H1 (cell line): ENCODE data around the gene SMARCD1. TPM values are rescaled to one million over a fixed set of nuclear protein-coding genes. Genes with fewer than 3 reads are reported as not detected.
A peak's percentile ranks its signal among the peaks of the same experiment; 100 is the strongest.

Source experiments
- CTCF ChIA-PET: fragments of 300-600 bp; sonication (Branson Sonifier 250); formaldehyde crosslinking; loops from one replicate; lab custom pipeline; 2021; ENCODE audit not compliant: partially characterized antibody; lab: Charles Lee
- POLR2A ChIA-PET: fragments of 300-600 bp; sonication (Branson Sonifier 250); formaldehyde crosslinking; loops from one replicate; lab custom pipeline; 2021; ENCODE audit warnings: inconsistent platforms; ENCODE audit not compliant: partially characterized antibody; lab: Charles Lee
- DNase-seq, 2 experiments: peaks; one replicate each; pipeline versions ENCODE4 v3.0.0 to v3.0.0-alpha.2; 2010 to 2022; ENCODE audit warnings: low spot score in 2 of 2, low read depth in 1 of 2, mixed read lengths in 1 of 2
- FAIRE-seq: peaks from 2 replicates; lab custom pipeline; 2011; peaks lifted over from hg19 to GRCh38; lab: Jason Lieb, UNC
- H2AFZ ChIP-seq: 2 replicates; pipeline ENCODE4 v1.8.1; 2012; ENCODE audit warnings: low read length, inconsistent platforms
- H2AK5ac ChIP-seq: 2 replicates; pipeline ENCODE4 v1.6.1; 2013; ENCODE audit warnings: low read depth, low read length
- H2BK120ac ChIP-seq: replicated peaks from 2 replicates; pipeline ENCODE3; 2013; ENCODE audit warnings: low read depth, low read length, inconsistent platforms
- H2BK12ac ChIP-seq: 2 replicates; pipeline ENCODE4 v1.6.1; 2013; ENCODE audit warnings: low read depth, low read length
- H2BK15ac ChIP-seq: 2 replicates; pipeline ENCODE4 v1.6.1; 2013; ENCODE audit warnings: low read length
- H2BK20ac ChIP-seq: 2 replicates; pipeline ENCODE4 v1.6.1; 2013; ENCODE audit warnings: low read length
- H2BK5ac ChIP-seq: 2 replicates; pipeline ENCODE4 v1.6.1; 2013; ENCODE audit warnings: low read depth, low read length
- H3K14ac ChIP-seq: 2 replicates; pipeline ENCODE4 v1.6.1; 2013; ENCODE audit warnings: inconsistent platforms; ENCODE audit not compliant: insufficient read length
- H3K18ac ChIP-seq: 2 replicates; pipeline ENCODE4 v1.6.1; 2013; ENCODE audit warnings: low read length; ENCODE audit errors: extremely low read depth
- H3K23ac ChIP-seq: 2 replicates; pipeline ENCODE4 v1.6.1; 2013; ENCODE audit warnings: inconsistent platforms; ENCODE audit not compliant: insufficient read length
- H3K23me2 ChIP-seq: 2 replicates; pipeline ENCODE4 v1.6.1; 2013; ENCODE audit warnings: low read depth, low read length
- H3K27ac ChIP-seq: 2 replicates; pipeline ENCODE4 v1.6.1; 2011; ENCODE audit warnings: low read depth, low read length, inconsistent platforms
- H3K27me3 ChIP-seq, 4 experiments: replicated peaks in 1 of 4; 1 replicate in 1 of 4; 2 replicates in 3 of 4; pipeline versions ENCODE4 v1.6.1 to v1.8.1; 2011 to 2013; ENCODE audit warnings: low read length in 3 of 4, mild to moderate bottlenecking in 3 of 4, inconsistent platforms in 2 of 4, mixed read lengths in 2 of 4, moderate library complexity in 1 of 4; ENCODE audit not compliant: control insufficient read depth in 3 of 4, insufficient read depth in 3 of 4; ENCODE audit errors: extremely low read depth in 1 of 4
- H3K36me3 ChIP-seq, 4 experiments: 2 replicates each; pipeline versions ENCODE4 v1.6.1 to v1.8.1; 2011 to 2013; ENCODE audit warnings: mild to moderate bottlenecking in 4 of 4, low read length in 3 of 4, moderate library complexity in 2 of 4, control low read depth in 1 of 4, inconsistent platforms in 1 of 4; ENCODE audit not compliant: insufficient read depth in 4 of 4, control insufficient read depth in 2 of 4
- H3K4ac ChIP-seq: replicated peaks from 2 replicates; pipeline ENCODE3; 2013; ENCODE audit warnings: low read length, low read depth, mixed read lengths, inconsistent platforms; ENCODE audit not compliant: insufficient read length
- H3K4me1 ChIP-seq, 4 experiments: replicated peaks in 1 of 4; 1 replicate in 1 of 4; 2 replicates in 3 of 4; pipeline versions ENCODE4 v1.6.1 to v1.8.1; 2011 to 2013; ENCODE audit warnings: low read length in 3 of 4, inconsistent platforms in 2 of 4, mixed read lengths in 1 of 4; ENCODE audit not compliant: insufficient read depth in 4 of 4, control insufficient read depth in 3 of 4
- H3K4me2 ChIP-seq, 2 experiments: 2 replicates each; pipeline versions ENCODE4 v1.6.1 to v1.8.1; 2011 to 2013; ENCODE audit warnings: low read depth in 2 of 2, low read length in 2 of 2, control low read depth in 1 of 2, inconsistent platforms in 1 of 2, mild to moderate bottlenecking in 1 of 2; ENCODE audit not compliant: insufficient read depth in 1 of 2
- H3K4me3 ChIP-seq, 4 experiments: fragments of 200-600, 300-600 bp in 1 of 4; sonication (generic), shearing (Covaris generic), sonication (Bioruptor Twin) in 1 of 4; 2 replicates each; pipeline versions ENCODE4 v1.5.1 to v1.8.1; 2011 to 2016; ENCODE audit warnings: low read length in 4 of 4, low read depth in 3 of 4, control low read depth in 2 of 4, inconsistent platforms in 2 of 4, mild to moderate bottlenecking in 2 of 4, mixed read lengths in 1 of 4, moderate library complexity in 1 of 4; ENCODE audit not compliant: insufficient read depth in 2 of 4; ENCODE audit errors: extremely low read depth in 1 of 4
- H3K56ac ChIP-seq: replicated peaks from 2 replicates; pipeline ENCODE3; 2013; ENCODE audit warnings: low read depth, mild to moderate bottlenecking, mixed read lengths, low read length, inconsistent platforms; ENCODE audit not compliant: insufficient read length
- H3K79me1 ChIP-seq: 2 replicates; pipeline ENCODE4 v1.6.1; 2013; ENCODE audit warnings: low read depth, low read length, control low read depth
- H3K79me2 ChIP-seq, 2 experiments: 2 replicates each; pipeline versions ENCODE4 v1.6.1 to v1.8.1; 2012 to 2013; ENCODE audit warnings: low read length in 2 of 2, mild to moderate bottlenecking in 2 of 2, inconsistent platforms in 1 of 2; ENCODE audit not compliant: insufficient read depth in 2 of 2, control insufficient read depth in 1 of 2
- H3K9ac ChIP-seq, 4 experiments: replicated peaks in 1 of 4; 1 replicate in 1 of 4; 2 replicates in 3 of 4; pipeline versions ENCODE4 v1.6.1 to v1.8.1; 2011 to 2013; ENCODE audit warnings: low read depth in 3 of 4, low read length in 3 of 4, control low read depth in 2 of 4, mild to moderate bottlenecking in 2 of 4, moderate library complexity in 2 of 4, inconsistent platforms in 1 of 4; ENCODE audit errors: extremely low read depth in 1 of 4
- H3K9me3 ChIP-seq, 2 experiments: 2 replicates each; pipeline versions ENCODE4 v1.6.1 to v1.8.1; 2012 to 2013; ENCODE audit warnings: mild to moderate bottlenecking in 2 of 2, moderate library complexity in 2 of 2, control low read depth in 1 of 2, inconsistent platforms in 1 of 2, low read depth in 1 of 2, low read length in 1 of 2, mixed read lengths in 1 of 2; ENCODE audit not compliant: insufficient read depth in 2 of 2
- H4K20me1 ChIP-seq, 2 experiments: replicated peaks in 1 of 2; 2 replicates each; pipeline versions ENCODE3 to v1.8.1; 2011 to 2013; ENCODE audit warnings: inconsistent platforms in 2 of 2, low read length in 2 of 2, mild to moderate bottlenecking in 1 of 2; ENCODE audit not compliant: insufficient read depth in 2 of 2, control insufficient read depth in 1 of 2
- H4K5ac ChIP-seq: 2 replicates; pipeline ENCODE4 v1.6.1; 2013; ENCODE audit warnings: low read length, low read depth, mixed read lengths, inconsistent platforms; ENCODE audit not compliant: insufficient read length
- H4K8ac ChIP-seq: 2 replicates; pipeline ENCODE4 v1.8.0; 2013; ENCODE audit warnings: mild to moderate bottlenecking, moderate library complexity, low read length, inconsistent platforms; ENCODE audit not compliant: insufficient read depth; ENCODE audit errors: extremely low read depth
- H4K91ac ChIP-seq: replicated peaks from 2 replicates; pipeline ENCODE3; 2013; ENCODE audit warnings: low read length, mixed read lengths, inconsistent platforms; ENCODE audit not compliant: insufficient read length
- BACH1 ChIP-seq: IDR thresholded peaks from 2 replicates; pipeline ENCODE4 v1.6.1; 2012; ENCODE audit warnings: low read length, improper control_type of control experiment
- GTF2F1 ChIP-seq: IDR thresholded peaks from 2 replicates; pipeline ENCODE4 v1.6.1; 2012; ENCODE audit warnings: low read depth, low read length, improper control_type of control experiment, borderline replicate concordance
- JUN ChIP-seq: IDR thresholded peaks from 2 replicates; pipeline ENCODE4 v1.6.1; 2011; ENCODE audit warnings: low read depth, mild to moderate bottlenecking, improper control_type of control experiment, low read length
- NRF1 ChIP-seq: IDR thresholded peaks from 2 replicates; pipeline ENCODE4 v1.6.1; 2011; ENCODE audit warnings: mild to moderate bottlenecking, low read depth, low read length, improper control_type of control experiment
- POLR2AphosphoS5 ChIP-seq: IDR thresholded peaks from 2 replicates; pipeline ENCODE4 v1.6.1; 2011; ENCODE audit warnings: low read depth, low read length
- POU5F1 ChIP-seq: IDR thresholded peaks from 2 replicates; pipeline ENCODE4 v1.6.1; 2011; ENCODE audit warnings: low read depth, mild to moderate bottlenecking, low read length, moderate library complexity
- RNF2 ChIP-seq: fragments of 200-900, 300-1000 bp; sonication (generic); IDR thresholded peaks from 2 replicates; pipeline ENCODE4 v1.7.1; 2016; ENCODE audit warnings: borderline replicate concordance, low read depth, mild to moderate bottlenecking, antibody characterized with exemption, low read length; ENCODE audit not compliant: poor library complexity, severe bottlenecking; ENCODE audit errors: missing control alignments
- ZNF274 ChIP-seq: IDR thresholded peaks from 2 replicates; pipeline ENCODE4 v1.7.0; 2012; ENCODE audit warnings: low read length, borderline replicate concordance; ENCODE audit errors: extremely low read depth
- WGBS, 2 experiments: shearing (Covaris generic) in 1 of 2; methylation state at CpG; one replicate each; pipeline versions ENCODE4 v1.1.6 to v1.1.7; 2013 to 2015; ENCODE audit warnings: low lambda C conversion rate in 2 of 2, mixed read lengths in 2 of 2, inconsistent platforms in 1 of 2, low coverage in 1 of 2, missing lambda C conversion rate in 1 of 2; ENCODE audit not compliant: insufficient replicate concordance in 2 of 2, insufficient coverage in 1 of 2, insufficient read length in 1 of 2; ENCODE audit errors: extremely low coverage in 1 of 2, missing lambda C conversion rate in 1 of 2; 5-methylcytosine and 5-hydroxymethylcytosine counted together
- polyA plus RNA-seq, 7 experiments: library from polyadenylated mRNA; depleted of rRNA in 3 of 7; stranded (reverse) in 5 of 7; unstranded in 2 of 7; fragments of >200 nt in 5 of 7; fragments of 200-250 nt in 2 of 7; gene quantifications; 1 replicate in 5 of 7; 2 replicates in 1 of 7; 4 replicates in 1 of 7; pipeline versions ENCODE4 v1.2.1 to v1.2.3, GENCODE V29; 2011 to 2013; ENCODE audit warnings: missing spikeins in 2 of 7, mixed read lengths in 2 of 7
- total RNA-seq: library from RNA; stranded (reverse); fragmentation: NEBNext Ultra II Directional; extraction: Animal tissue kit (Norgen Biotek cat#: 25700); gene quantifications from 2 replicates; pipeline ENCODE4 v1.2.1, GENCODE V29; 2021
- TF ChIP-seq, protein P1 (sequence below): IDR thresholded peaks from 2 replicates; pipeline ENCODE4 v1.6.1; 2012; ENCODE audit warnings: inconsistent platforms

The SMARCD1 gene
- total and polyA plus RNA-seq, 2 of the 8 experiments (the other 6 are each of a cell fraction or from before 2014, with no cell fraction given): 128 to 130 TPM

DNA sequence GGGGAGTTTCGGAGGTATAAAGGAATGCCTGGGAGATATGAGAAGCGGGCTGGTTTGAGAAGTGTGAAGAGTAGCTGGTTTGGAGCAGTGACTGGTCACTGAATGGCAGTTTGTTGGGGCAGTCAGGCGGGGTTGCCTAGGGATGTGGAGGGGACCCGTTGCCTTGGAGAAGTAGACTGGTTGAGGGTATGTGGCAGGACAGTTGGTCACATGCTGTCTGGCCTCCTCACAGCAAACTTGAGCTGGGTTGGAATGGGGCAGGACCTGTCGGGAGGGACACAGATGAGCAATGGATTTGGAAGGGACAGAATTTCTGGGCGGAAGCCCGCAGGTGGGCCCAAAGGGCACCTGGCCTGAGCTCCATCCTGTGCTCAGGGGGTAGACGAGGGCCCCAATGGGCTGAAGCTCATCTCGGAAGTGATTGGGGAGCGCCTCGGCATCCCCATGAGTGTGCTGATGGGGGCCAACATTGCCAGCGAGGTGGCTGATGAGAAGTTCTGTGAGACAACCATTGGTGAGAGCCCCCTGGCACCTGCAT is 20.8 kb downstream of the SMARCD1 start:
- H3K4me2 ChIP-seq: no peak overlapping the region
- H4K20me1 ChIP-seq: no peaks in the 10 kb centered on the region
- H2BK120ac ChIP-seq: no peak overlapping the region
- H3K79me1 ChIP-seq: no peaks in the 10 kb centered on the region
- no peak overlapping the region for H3K4ac ChIP-seq
- no peak overlapping the region for H3K23ac ChIP-seq
- H3K79me2 ChIP-seq: no peaks in the 10 kb centered on the region
- no peak overlapping the region for H4K91ac ChIP-seq
- no peaks in the 10 kb centered on the region for H3K23me2 ChIP-seq
- POLR2A ChIA-PET: interaction anchor here (1.0 to 27.1 kb wide), 2 partner anchors 13 to 21 kb away, joined by 3 to 457 read pairs; partner anchors contain the start of genes GPD1 and SMARCD1
- no peaks in the 10 kb centered on the region for H3K27me3 ChIP-seq
- H3K36me3 ChIP-seq: peaks cover 0 to 8% (median 0%) of the 10 kb centered on the region in 4 experiments; a peak in 1 of 8 replicates
- peak overlapping the region; percentile 19; the same call in 1 of the 2 replicates for H4K8ac ChIP-seq
- H2AK5ac ChIP-seq: no peak overlapping the region
- H3K9me3 ChIP-seq: no peaks in the 10 kb centered on the region
- 90% methylated on average over 12 of the region's 12 CpGs; no CpG with 5 or more reads in 1 of the 2 experiments for WGBS, 2 experiments
- no peak overlapping the region for H2BK12ac ChIP-seq
- H3K18ac ChIP-seq: no peak overlapping the region
- peaks cover 13 to 20% (median 16%) of the 10 kb centered on the region in 4 experiments for H3K4me1 ChIP-seq
- no peak overlapping the region for H3K56ac ChIP-seq
- H3K9ac ChIP-seq: no peak overlapping the region
- H2BK20ac ChIP-seq: no peak overlapping the region
- no peak overlapping the region for H4K5ac ChIP-seq
- no peak overlapping the region for H2BK5ac ChIP-seq
- FAIRE-seq: no peak
- CTCF ChIA-PET: interaction anchor here (1.0 to 32.9 kb wide), 4 partner anchors 20 to 208 kb away, joined by 3 to 625 read pairs (median 70); partner anchors contain the start of genes CERS5 and SMARCD1
- H3K27ac ChIP-seq: no peak overlapping the region
- H3K4me3 ChIP-seq: no peak overlapping the region
- DNase-seq: no peak
- H2AFZ ChIP-seq: no peak overlapping the region
- no peak overlapping the region for H2BK15ac ChIP-seq
- no peak overlapping the region for H3K14ac ChIP-seq
- TF ChIP-seq BACH1 (no peak), RNF2 (no peak), NRF1 (no peak), POLR2AphosphoS5 (no peak), ZNF274 (no peak), GTF2F1 (no peak), JUN (no peak), POU5F1 (no peak)
- TF ChIP-seq, protein P1, sequence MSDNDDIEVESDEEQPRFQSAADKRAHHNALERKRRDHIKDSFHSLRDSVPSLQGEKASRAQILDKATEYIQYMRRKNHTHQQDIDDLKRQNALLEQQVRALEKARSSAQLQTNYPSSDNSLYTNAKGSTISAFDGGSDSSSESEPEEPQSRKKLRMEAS: no peak
